ENCODE data around the gene NOX3. TPM values are rescaled to one million over a fixed set of nuclear protein-coding genes. Genes with fewer than 3 reads are reported as not detected.

The NOX3 gene
- total RNA-seq, 2 donors from 2014 or later: not detected

- no peak for DNase-seq (ENCODE audit: low spot score)
- H3K36me3 ChIP-seq: no peaks in the 10 kb centered on the region
- no peaks in the 10 kb centered on the region for H3K27me3 ChIP-seq
- TF ChIP-seq CTCF (IDR thresholded peaks at IDR 0.05): no peak
- no peak overlapping the region for H3K4me3 ChIP-seq
- H3K4me1 ChIP-seq: no peaks in the 10 kb centered on the region
- no peak overlapping the region for H3K27ac ChIP-seq
- no peaks in the 10 kb centered on the region for H3K9me3 ChIP-seq
Observed at GRCh38 chr6:155384321-155384952, 71.2 kb downstream of the NOX3 start.

- Histone ChIP-seq H3K27me3 (no peaks in the 10 kb centered on the region), H3K36me3 (no peaks in the 10 kb centered on the region), H3K4me1 (no peaks in the 10 kb centered on the region), H3K9me3 (no peaks in the 10 kb centered on the region), H3K27ac (no peak overlapping the region), H3K4me3 (no peak overlapping the region)
- no peak for TF ChIP-seq CTCF (IDR thresholded peaks at IDR 0.05)
- no peak for DNase-seq (ENCODE audit: low spot score)
Observed at GRCh38 chr6:155383913-155384312, 71.7 kb downstream of the NOX3 start.

- Histone ChIP-seq H3K4me1 (no peaks in the 10 kb centered on the region), H3K4me3 (no peak overlapping the region), H3K9me3 (no peaks in the 10 kb centered on the region), H3K27ac (no peak overlapping the region), H3K36me3 (no peaks in the 10 kb centered on the region), H3K27me3 (no peaks in the 10 kb centered on the region)
- no peak for DNase-seq (ENCODE audit: low spot score)
- no peak for TF ChIP-seq CTCF (IDR thresholded peaks at IDR 0.05)
Observed at GRCh38 chr6:155382338-155382685, 73.3 kb downstream of the NOX3 start.

- H3K4me3 ChIP-seq: no peak overlapping the region
- H3K4me1 ChIP-seq: no peaks in the 10 kb centered on the region
- no peak for DNase-seq (ENCODE audit: low spot score)
- no peak overlapping the region for H3K27ac ChIP-seq
- no peaks in the 10 kb centered on the region for H3K36me3 ChIP-seq
- TF ChIP-seq CTCF (IDR thresholded peaks at IDR 0.05): no peak
- H3K9me3 ChIP-seq: no peaks in the 10 kb centered on the region
- no peaks in the 10 kb centered on the region for H3K27me3 ChIP-seq
Observed at GRCh38 chr6:155381673-155382337, 73.8 kb downstream of the NOX3 start.

- no peaks in the 10 kb centered on the region for H3K9me3 ChIP-seq
- H3K36me3 ChIP-seq: no peaks in the 10 kb centered on the region
- H3K27ac ChIP-seq: no peak overlapping the region
- no peak overlapping the region for H3K4me3 ChIP-seq
- no peaks in the 10 kb centered on the region for H3K4me1 ChIP-seq
- no peaks in the 10 kb centered on the region for H3K27me3 ChIP-seq
- DNase-seq (ENCODE audit: low spot score): no peak
- no peak for TF ChIP-seq CTCF (IDR thresholded peaks at IDR 0.05)
Observed at GRCh38 chr6:155380666-155381332, 74.8 kb downstream of the NOX3 start.

Data from right atrium auricular region (tissue), 2 donors.